ENCODE measurements around the gene SMPD3.

Gene SMPD3

DNA sequence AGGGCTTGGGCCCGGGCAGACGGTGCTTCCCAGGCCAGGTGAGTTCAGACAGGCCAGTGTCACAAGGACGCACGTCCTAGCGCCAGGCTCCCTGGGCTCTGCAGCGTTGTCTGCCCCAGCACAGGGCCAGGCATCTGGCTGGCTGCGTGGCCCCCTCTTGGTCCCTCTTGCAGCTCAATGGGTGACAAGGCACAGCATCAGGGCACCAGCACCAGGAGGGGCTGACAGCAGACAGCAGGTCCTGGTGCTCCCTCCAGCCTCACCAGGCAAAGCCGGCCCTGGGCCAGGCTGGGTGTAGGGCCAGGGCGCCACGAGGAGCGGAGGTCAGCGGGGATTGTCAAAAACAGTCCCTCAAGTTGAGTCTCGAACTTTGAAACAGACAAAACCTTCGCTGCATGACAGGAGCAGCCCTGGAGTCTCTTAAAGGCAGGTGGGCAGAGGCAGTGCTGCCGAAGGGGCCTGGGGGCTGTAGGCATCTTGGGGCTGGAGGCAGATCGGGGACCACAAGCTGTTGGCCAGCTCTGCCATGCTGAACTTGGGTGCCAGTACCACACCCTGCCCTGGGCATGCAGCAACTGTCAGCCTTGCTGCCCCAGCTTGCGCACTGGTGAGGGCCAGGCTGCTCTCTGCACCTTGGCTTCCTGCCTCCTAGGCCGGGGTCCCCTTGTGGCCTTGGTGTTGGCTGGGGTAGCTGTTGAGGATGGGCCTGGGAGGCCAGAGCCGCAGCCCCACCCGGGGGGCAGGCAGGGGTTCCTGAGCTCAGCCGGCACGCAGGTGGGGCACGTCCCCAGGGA, 88.7 kb downstream of the SMPD3 start:
- Mint-ChIP-seq H3K4me1 (peaks cover 52% of the 10 kb centered on the region), H3K27me3 (peaks cover 66% of the 10 kb centered on the region), H3K4me3 (no peak overlapping the region), H3K36me3 (peaks cover 50% of the 10 kb centered on the region), H3K9me3 (no peaks in the 10 kb centered on the region), H3K27ac (no peak overlapping the region)
- CTCF ChIA-PET: interaction anchor here (0.7 to 1.3 kb wide), 2 partner anchors 96 to 161 kb away, joined by 3 to 5 read pairs; partner anchors contain the start of gene SLC7A6
- no peak for DNase-seq

GRCh38 chr16:68358951-68359350, 89.4 kb downstream of the SMPD3 start:
- Mint-ChIP-seq H3K4me3 (no peak overlapping the region), H3K9me3 (no peaks in the 10 kb centered on the region), H3K4me1 (peaks cover 48% of the 10 kb centered on the region), H3K36me3 (peaks cover 57% of the 10 kb centered on the region), H3K27me3 (peaks cover 60% of the 10 kb centered on the region), H3K27ac (no peak overlapping the region)
- DNase-seq: no peak
- CTCF ChIA-PET: no interaction called here

DNA sequence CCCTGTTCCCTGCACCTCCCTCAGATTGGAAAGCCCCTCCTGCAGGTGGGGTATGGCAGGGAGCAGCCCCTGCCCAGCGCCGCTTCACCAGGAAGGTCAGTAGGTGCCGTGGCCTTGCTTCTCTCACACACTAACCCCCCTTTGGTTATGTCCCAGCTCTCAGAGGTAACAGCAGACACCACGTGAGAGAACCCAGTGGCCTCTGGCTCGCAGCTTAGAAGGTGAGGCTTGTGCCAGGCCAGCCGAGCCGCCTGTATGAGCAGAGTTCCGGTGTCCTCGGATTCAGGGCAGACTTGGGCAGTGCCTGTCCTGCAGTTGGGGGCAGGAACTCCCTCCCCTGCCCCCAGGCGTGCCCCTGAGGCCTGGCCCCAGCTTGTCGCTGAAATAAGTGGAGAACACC, 90.4 kb downstream of the SMPD3 start:
- Mint-ChIP-seq H3K27me3 (peaks cover 54% of the 10 kb centered on the region), H3K9me3 (no peaks in the 10 kb centered on the region), H3K4me3 (no peak overlapping the region), H3K36me3 (peaks cover 67% of the 10 kb centered on the region), H3K27ac (no peak overlapping the region), H3K4me1 (peaks cover 47% of the 10 kb centered on the region)
- DNase-seq: no peak
- CTCF ChIA-PET: interaction anchor here (1.0 to 1.4 kb wide), 4 partner anchors 13 to 97 kb away, joined by 3 to 4 read pairs (median 3); no protein-coding TSS in a partner anchor

DNA sequence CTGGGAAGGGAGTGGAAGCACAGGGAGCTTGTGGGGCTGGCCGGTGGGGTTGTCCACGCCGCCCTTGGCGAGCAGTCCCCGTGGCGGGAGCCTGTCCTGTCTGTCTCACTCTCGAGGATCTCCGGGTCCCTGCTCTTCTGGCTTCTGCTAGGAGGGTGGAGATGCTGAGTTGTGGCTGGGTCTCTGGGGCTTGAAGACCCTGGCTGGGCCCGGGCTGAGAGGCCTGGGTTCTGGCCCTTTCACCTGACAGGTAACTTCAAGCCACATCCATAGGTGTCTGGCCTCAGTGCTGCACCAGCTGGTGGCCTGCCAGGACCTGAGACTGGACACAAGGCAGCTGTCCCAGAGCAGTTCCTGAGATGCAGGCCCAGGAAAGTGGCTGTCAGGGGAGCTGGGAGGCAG, 90.8 kb downstream of the SMPD3 start:
- peaks cover 71% of the 10 kb centered on the region for H3K36me3 Mint-ChIP-seq
- CTCF ChIA-PET: interaction anchor here (1.0 to 1.4 kb wide), 5 partner anchors 13 to 96 kb away, joined by 3 to 4 read pairs (median 3); partner anchors contain the start of gene SLC7A6
- H3K27ac Mint-ChIP-seq: no peak overlapping the region
- H3K9me3 Mint-ChIP-seq: no peaks in the 10 kb centered on the region
- peaks cover 49% of the 10 kb centered on the region for H3K4me1 Mint-ChIP-seq
- no peak overlapping the region for H3K4me3 Mint-ChIP-seq
- no peak for DNase-seq
- H3K27me3 Mint-ChIP-seq: peaks cover 53% of the 10 kb centered on the region

GRCh38 chr16:68356919-68357286, 91.4 kb downstream of the SMPD3 start:
- no peak for DNase-seq
- H3K36me3 Mint-ChIP-seq: peaks cover 76% of the 10 kb centered on the region
- peaks cover 47% of the 10 kb centered on the region for H3K27me3 Mint-ChIP-seq
- peak overlapping the region; percentile 69 for H3K27ac Mint-ChIP-seq
- CTCF ChIA-PET: interaction anchor here (1.0 to 1.8 kb wide), 7 partner anchors 12 to 155 kb away, joined by 3 to 10 read pairs (median 3); partner anchors contain the start of gene SLC7A6
- peaks cover 49% of the 10 kb centered on the region for H3K4me1 Mint-ChIP-seq
- H3K9me3 Mint-ChIP-seq: no peaks in the 10 kb centered on the region
- peak overlapping the region; percentile 57 for H3K4me3 Mint-ChIP-seq

DNA sequence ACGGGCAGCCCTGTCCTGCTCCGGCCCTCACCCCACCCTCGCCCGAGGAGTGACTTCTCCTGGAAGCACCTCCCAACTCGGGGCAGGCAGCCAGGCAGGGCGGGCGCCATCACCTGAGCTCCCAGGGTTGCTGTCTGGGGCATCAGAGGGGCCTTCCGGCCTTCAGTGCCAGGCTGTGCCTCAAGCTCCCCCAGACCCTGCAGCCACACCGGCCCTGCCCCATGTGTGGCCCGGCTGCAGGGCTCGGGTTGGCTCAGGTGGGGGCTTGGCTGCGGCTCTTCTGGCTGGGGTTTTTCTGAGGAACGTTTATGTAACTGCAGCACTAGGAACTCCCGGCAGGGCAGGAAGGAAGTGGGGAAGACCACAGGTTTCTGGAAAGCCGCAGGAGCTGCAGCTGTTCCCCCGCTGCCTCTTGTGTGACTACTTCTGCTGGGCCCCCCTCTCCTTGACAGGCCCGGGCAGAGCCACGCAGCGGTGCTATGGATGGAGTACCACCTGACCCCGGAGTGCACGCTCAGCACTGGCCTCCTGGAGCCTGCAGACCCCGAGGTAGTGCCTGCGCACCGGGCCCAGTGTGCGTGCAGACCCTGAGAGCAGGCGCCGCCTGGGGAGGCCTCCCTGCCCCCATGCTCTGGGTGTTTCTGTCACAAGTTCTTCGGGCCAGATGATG, 91.9 kb downstream of the SMPD3 start:
- Mint-ChIP-seq H3K4me3 (peak overlapping the region; percentile 57), H3K27me3 (peaks cover 42% of the 10 kb centered on the region), H3K4me1 (peaks cover 49% of the 10 kb centered on the region), H3K27ac (peak overlapping the region; percentile 69), H3K9me3 (no peaks in the 10 kb centered on the region), H3K36me3 (peaks cover 81% of the 10 kb centered on the region)
- DNase-seq: peak; percentile 89
- CTCF ChIA-PET: interaction anchor here (0.7 to 1.8 kb wide), 10 partner anchors 11 to 155 kb away, joined by 3 to 10 read pairs (median 4); partner anchors contain the start of gene SLC7A6

DNA sequence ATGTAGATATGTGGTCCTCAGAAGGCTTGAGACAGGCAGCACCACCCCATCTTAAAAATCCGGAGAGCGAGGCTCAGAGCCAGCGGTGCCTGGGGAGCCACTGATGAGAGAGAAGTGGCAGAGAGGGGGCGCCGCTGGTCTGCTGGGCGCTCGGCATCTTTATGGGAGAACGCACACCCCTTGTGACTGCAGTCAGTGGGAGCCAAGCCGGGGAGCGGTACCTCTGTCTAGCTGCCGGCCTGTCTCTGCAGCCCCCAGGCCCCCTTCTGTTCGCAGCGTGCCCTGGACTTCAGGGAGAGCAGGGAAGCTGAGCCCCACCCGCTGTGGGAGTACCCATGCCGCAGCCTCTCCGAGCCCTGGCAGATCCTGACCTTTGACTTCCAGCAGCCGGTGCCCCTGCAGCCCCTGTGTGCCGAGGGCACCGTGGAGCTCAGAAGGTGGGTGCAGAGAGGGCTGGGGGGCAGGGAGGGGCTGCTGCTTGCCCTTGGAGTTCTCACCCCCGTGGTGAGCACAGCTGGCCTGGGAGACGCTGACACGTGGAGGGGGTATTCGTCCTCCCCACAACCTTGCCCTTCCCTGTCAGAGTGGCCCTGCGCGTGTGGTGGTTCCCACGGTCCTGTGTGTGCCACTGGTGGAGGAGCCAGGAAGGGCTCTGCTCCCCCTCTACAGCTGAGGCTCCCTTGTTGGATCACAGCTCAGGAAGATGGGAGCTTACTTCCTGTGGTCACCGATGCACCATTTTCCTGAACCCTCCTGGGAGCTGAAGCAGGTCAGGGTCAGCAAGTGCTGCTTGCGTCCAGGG, 92.7 kb downstream of the SMPD3 start:
- CTCF ChIA-PET: interaction anchor here (0.7 to 1.8 kb wide), 7 partner anchors 11 to 156 kb away, joined by 3 to 10 read pairs (median 4); no protein-coding TSS in a partner anchor
- peak overlapping the region; percentile 15 for H3K4me3 Mint-ChIP-seq
- peak; percentile 21 for DNase-seq
- peaks cover 49% of the 10 kb centered on the region for H3K4me1 Mint-ChIP-seq
- H3K36me3 Mint-ChIP-seq: peaks cover 79% of the 10 kb centered on the region
- H3K9me3 Mint-ChIP-seq: no peaks in the 10 kb centered on the region
- peaks cover 35% of the 10 kb centered on the region for H3K27me3 Mint-ChIP-seq
- no peak overlapping the region for H3K27ac Mint-ChIP-seq

DNA sequence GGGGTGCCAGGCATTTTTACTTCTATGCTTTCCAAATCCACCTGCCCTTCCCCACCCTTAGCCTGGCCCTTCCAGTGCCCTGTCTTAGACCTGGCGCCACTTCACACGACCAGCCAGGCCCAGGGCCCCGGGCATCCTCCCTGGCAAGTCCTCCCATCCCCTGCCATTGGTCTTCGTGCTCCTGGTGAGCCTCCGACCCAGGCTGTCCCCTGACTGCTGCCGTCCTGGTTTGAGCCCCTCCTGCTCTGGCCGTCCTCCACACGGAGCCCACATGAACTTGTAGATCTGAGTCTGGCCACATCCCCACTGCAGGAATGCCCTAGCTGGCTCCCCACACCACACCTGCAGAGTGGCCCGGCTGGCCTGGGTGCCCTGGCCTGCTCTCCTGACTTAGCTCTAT, 93.5 kb downstream of the SMPD3 start:
- Mint-ChIP-seq H3K9me3 (no peaks in the 10 kb centered on the region), H3K27me3 (peaks cover 30% of the 10 kb centered on the region), H3K4me3 (no peak overlapping the region), H3K36me3 (peaks cover 77% of the 10 kb centered on the region), H3K4me1 (peaks cover 44% of the 10 kb centered on the region), H3K27ac (no peak overlapping the region)
- DNase-seq: peak; percentile 17
- CTCF ChIA-PET: interaction anchor here (1.1 kb wide), 1 partner anchor 15 kb away, joined by 5 read pairs; no protein-coding TSS in a partner anchor

GRCh38 chr16:68353366-68353765, 94.9 kb downstream of the SMPD3 start:
- Mint-ChIP-seq H3K27ac (no peak overlapping the region), H3K4me3 (no peak overlapping the region), H3K4me1 (peaks cover 41% of the 10 kb centered on the region), H3K27me3 (peaks cover 30% of the 10 kb centered on the region), H3K9me3 (no peaks in the 10 kb centered on the region), H3K36me3 (peaks cover 81% of the 10 kb centered on the region)
- CTCF ChIA-PET: interaction anchor here (0.7 kb wide), 1 partner anchor 92 kb away, joined by 3 read pairs; no protein-coding TSS in a partner anchor
- DNase-seq: no peak

DNA sequence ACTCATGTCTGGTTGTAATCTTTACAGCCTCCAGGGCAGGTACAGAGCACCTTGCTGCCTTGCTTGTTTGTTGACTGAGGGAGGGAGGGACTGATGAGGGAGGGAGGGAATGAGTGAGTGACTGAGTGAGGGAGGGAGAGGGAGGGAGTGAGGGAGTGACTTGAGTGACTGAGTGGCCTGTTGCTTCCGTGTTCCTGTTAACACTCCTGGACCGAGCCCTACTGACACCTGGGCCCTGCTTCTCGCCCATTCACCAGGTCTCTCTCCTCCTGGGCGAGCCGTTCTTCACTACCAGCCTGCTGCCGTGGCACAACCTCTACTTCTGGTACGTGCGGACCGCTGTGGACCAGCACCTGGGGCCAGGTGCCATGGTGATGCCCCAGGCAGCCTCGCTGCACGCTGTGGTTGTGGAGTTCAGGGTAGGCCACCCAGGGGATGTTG, 96.3 kb downstream of the SMPD3 start:
- Mint-ChIP-seq H3K36me3 (peaks cover 84% of the 10 kb centered on the region), H3K4me1 (peaks cover 35% of the 10 kb centered on the region)
- CTCF ChIA-PET: interaction anchor here (0.8 kb wide), 1 partner anchor 17 kb away, joined by 3 read pairs; no protein-coding TSS in a partner anchor

GRCh38 chr16:68351463-68351862, 96.8 kb downstream of the SMPD3 start:
- CTCF ChIA-PET: no interaction called here
- Mint-ChIP-seq H3K9me3 (no peaks in the 10 kb centered on the region), H3K4me1 (peaks cover 32% of the 10 kb centered on the region), H3K27me3 (peaks cover 16% of the 10 kb centered on the region), H3K4me3 (no peak overlapping the region), H3K27ac (no peak overlapping the region), H3K36me3 (peaks cover 84% of the 10 kb centered on the region)
- no peak for DNase-seq

More for the DNA sequence above, 96.3 kb downstream of the SMPD3 start:
- Mint-ChIP-seq H3K27ac (no peak overlapping the region), H3K27me3 (peaks cover 21% of the 10 kb centered on the region), H3K4me3 (no peak overlapping the region), H3K9me3 (no peaks in the 10 kb centered on the region)
- no peak for DNase-seq

DNA sequence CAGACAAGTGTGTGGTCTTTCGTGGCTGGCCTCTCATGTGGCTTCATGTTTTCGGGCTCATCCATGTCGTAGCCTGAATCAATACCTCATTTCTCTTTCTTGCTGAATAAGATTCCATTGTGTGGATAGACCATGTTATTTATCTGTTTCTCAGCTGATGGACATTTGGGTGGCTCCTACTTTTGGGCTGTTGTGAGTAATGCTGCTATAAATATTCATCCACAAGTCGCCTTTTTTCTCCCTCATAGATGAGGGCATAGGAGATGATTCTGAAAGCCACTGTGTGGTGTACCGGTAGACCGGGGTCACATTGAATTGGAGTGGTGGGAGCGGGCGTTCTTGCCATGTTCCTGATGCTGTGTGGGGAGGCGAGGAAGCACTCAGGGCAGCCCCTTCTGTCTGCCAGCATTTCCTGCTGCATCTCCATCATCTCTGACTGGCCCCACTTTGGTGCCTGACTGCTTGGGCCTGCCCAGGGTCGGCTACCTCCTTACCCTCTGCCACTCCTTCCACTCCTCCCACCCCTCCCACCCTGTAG, 97.4 kb downstream of the SMPD3 start:
- Mint-ChIP-seq H3K4me1 (peaks cover 27% of the 10 kb centered on the region), H3K9me3 (no peaks in the 10 kb centered on the region), H3K4me3 (no peak overlapping the region), H3K27me3 (peaks cover 14% of the 10 kb centered on the region), H3K27ac (no peak overlapping the region), H3K36me3 (peaks cover 84% of the 10 kb centered on the region)
- CTCF ChIA-PET: no interaction called here
- no peak for DNase-seq

- Mint-ChIP-seq H3K4me1 (peaks cover 20% of the 10 kb centered on the region), H3K9me3 (no peaks in the 10 kb centered on the region), H3K27me3 (peaks cover 6% of the 10 kb centered on the region), H3K4me3 (no peak overlapping the region), H3K36me3 (peaks cover 79% of the 10 kb centered on the region), H3K27ac (no peak overlapping the region)
- no peak for DNase-seq
- CTCF ChIA-PET: interaction anchor here (1.0 kb wide), 1 partner anchor 86 kb away, joined by 3 read pairs; no protein-coding TSS in a partner anchor
Measured at GRCh38 chr16:68349838-68350410, 98.4 kb downstream of the SMPD3 start.

Data from activated naive CD4-positive, alpha-beta T cell treated with anti-CD3 and anti-CD28 coated beads, Interleukin-2, amount 10 ng/mL, durations not matched to agents 7 days and 5 days (primary cell).